C4-2B (cell line): Measurements from ENCODE around the gene MAP4K1.

Experiments used
- H3K27ac ChIP-seq: fragments of 450-650 bp; 2 replicates; pipeline ENCODE4 v1.5.1; 2017
- ZFX ChIP-seq: fragments of 450-650 bp; IDR thresholded peaks from 2 replicates; pipeline ENCODE4 v1.6.1; 2017
- TF ChIP-seq, protein P1 (sequence below): fragments of 450-650 bp; conservative IDR thresholded peaks from 2 replicates; pipeline ENCODE4 v1.5.1; 2017; ENCODE audit warnings: mild to moderate bottlenecking

Gene MAP4K1

GRCh38 chr19:38569368-38569983 lies 48.3 kb downstream of the MAP4K1 start:
- no peak for TF ChIP-seq ZFX
- TF ChIP-seq, protein P1, sequence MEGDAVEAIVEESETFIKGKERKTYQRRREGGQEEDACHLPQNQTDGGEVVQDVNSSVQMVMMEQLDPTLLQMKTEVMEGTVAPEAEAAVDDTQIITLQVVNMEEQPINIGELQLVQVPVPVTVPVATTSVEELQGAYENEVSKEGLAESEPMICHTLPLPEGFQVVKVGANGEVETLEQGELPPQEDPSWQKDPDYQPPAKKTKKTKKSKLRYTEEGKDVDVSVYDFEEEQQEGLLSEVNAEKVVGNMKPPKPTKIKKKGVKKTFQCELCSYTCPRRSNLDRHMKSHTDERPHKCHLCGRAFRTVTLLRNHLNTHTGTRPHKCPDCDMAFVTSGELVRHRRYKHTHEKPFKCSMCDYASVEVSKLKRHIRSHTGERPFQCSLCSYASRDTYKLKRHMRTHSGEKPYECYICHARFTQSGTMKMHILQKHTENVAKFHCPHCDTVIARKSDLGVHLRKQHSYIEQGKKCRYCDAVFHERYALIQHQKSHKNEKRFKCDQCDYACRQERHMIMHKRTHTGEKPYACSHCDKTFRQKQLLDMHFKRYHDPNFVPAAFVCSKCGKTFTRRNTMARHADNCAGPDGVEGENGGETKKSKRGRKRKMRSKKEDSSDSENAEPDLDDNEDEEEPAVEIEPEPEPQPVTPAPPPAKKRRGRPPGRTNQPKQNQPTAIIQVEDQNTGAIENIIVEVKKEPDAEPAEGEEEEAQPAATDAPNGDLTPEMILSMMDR, result no peak
- H3K27ac ChIP-seq, result no peak overlapping the region

- no peak overlapping the region for H3K27ac ChIP-seq
- TF ChIP-seq, protein P1, result no peak
- TF ChIP-seq ZFX, result no peak
Measured at GRCh38 chr19:38565691-38566105, 52.1 kb downstream of the MAP4K1 start.

- TF ChIP-seq, protein P1, result no peak
- TF ChIP-seq ZFX, result no peak
- no peak overlapping the region for H3K27ac ChIP-seq
Measured at GRCh38 chr19:38564981-38565690, 52.6 kb downstream of the MAP4K1 start.

GRCh38 chr19:38563475-38563874 lies 54.3 kb downstream of the MAP4K1 start:
- no peak for TF ChIP-seq ZFX
- TF ChIP-seq, protein P1, result no peak
- no peak overlapping the region for H3K27ac ChIP-seq

DNA sequence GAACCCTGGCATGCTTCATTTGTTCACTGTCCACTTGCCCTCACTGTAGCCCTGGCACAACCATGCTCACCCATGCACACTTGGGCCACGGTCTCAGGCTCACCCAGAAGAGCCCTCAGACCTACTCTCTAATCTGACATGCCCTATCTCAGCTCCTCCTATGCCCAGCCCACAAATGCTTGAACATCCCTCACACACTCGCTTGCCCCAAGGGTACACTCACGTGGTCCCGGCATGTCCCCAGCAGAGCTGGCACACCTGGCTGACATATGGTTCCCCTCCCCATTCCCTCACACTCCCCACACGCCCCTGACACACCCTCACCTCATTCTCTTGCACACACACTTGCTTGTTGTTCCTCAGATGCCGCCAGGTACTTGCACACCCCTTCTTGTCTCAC lies 55.7 kb downstream of the MAP4K1 start:
- no peak overlapping the region for H3K27ac ChIP-seq
- no peak for TF ChIP-seq ZFX
- TF ChIP-seq, protein P1, result no peak

GRCh38 chr19:38561658-38562057 lies 56.1 kb downstream of the MAP4K1 start:
- no peak overlapping the region for H3K27ac ChIP-seq
- no peak for TF ChIP-seq ZFX
- TF ChIP-seq, protein P1, result no peak

DNA sequence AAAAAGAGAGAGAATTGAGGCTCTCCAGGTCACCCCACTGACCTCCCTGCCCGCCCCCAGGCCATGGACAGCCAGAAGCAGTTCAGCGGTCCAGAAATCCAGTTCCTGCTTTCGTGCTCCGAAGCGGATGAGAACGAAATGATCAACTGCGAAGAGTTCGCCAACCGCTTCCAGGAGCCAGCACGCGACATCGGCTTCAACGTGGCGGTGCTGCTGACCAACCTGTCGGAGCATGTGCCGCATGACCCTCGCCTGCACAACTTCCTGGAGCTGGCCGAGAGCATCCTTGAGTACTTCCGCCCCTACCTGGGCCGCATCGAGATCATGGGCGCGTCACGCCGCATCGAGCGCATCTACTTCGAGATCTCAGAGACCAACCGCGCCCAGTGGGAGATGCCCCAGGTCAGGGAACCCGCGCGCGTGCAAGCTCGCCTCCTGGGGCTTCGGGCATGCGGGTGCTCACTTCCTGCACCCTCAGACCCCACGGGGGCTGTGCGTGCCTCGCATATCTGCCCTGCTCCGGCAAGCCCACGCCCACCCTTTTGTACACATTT lies 56.6 kb downstream of the MAP4K1 start:
- TF ChIP-seq, protein P1, result no peak
- no peak for TF ChIP-seq ZFX
- no peak overlapping the region for H3K27ac ChIP-seq
